HepG2 (cell line): Measurements from ENCODE around the gene SLC34A3. TPM values are rescaled to one million over a fixed set of nuclear protein-coding genes. Genes with fewer than 3 reads are reported as not detected.
A peak's percentile ranks its signal among the peaks of the same experiment; 100 is the strongest.

Source experiments
- BRCA1 ChIP-seq: sonication (generic); formaldehyde crosslinking; IDR thresholded peaks from 2 replicates; pipeline ENCODE4 v1.4.0; 2020; ENCODE audit warnings: missing genetic modification reagents
- FOXC1 ChIP-seq: sonication (generic); formaldehyde crosslinking; IDR thresholded peaks from 2 replicates; pipeline ENCODE4 v1.8.0; 2022; ENCODE audit warnings: mild to moderate bottlenecking, missing genetic modification reagents, borderline replicate concordance
- PAX8 ChIP-seq: sonication (generic); formaldehyde crosslinking; IDR thresholded peaks from 2 replicates; pipeline ENCODE4 v1.8.0; 2022; ENCODE audit warnings: mild to moderate bottlenecking, missing genetic modification reagents, borderline replicate concordance
- PRPF4 ChIP-seq: fragments of 200-400 bp; formaldehyde crosslinking; IDR thresholded peaks from 2 replicates; pipeline ENCODE4 v1.6.1; 2016; ENCODE audit warnings: low read length, low read depth; ENCODE audit not compliant: poor library complexity, severe bottlenecking
- RBM39 ChIP-seq: fragments of 200-400 bp; formaldehyde crosslinking; IDR thresholded peaks from one replicate; pipeline ENCODE4 v1.6.1; 2018; ENCODE audit warnings: antibody characterized with exemption, mild to moderate bottlenecking, low read depth, low read length; ENCODE audit not compliant: poor library complexity, severe bottlenecking
- SETDB1 ChIP-seq: sonication (generic); formaldehyde crosslinking; IDR thresholded peaks from 2 replicates; pipeline ENCODE4 v1.5.1; 2020; ENCODE audit warnings: missing genetic modification reagents, mild to moderate bottlenecking, borderline replicate concordance
- SOX6 ChIP-seq, 2 experiments: fragments of 450-650 bp in 1 of 2; sonication (generic) in 1 of 2; formaldehyde crosslinking in 1 of 2; IDR thresholded peaks; 2 replicates each; pipeline versions ENCODE4 v1.4.0 to v1.6.1; 2017 to 2020; ENCODE audit warnings: antibody characterized with exemption in 1 of 2, mild to moderate bottlenecking in 1 of 2, missing genetic modification reagents in 1 of 2
- STAG1 ChIP-seq: sonication (generic); formaldehyde crosslinking; IDR thresholded peaks from 2 replicates; pipeline ENCODE4 v1.4.0; 2020; ENCODE audit warnings: missing genetic modification reagents
- TCF7L2 ChIP-seq: IDR thresholded peaks from 2 replicates; pipeline ENCODE4 v1.6.1; 2011; ENCODE audit warnings: mild to moderate bottlenecking, low read depth, low read length, moderate library complexity
- ZNF432 ChIP-seq: sonication (generic); formaldehyde crosslinking; IDR thresholded peaks from 2 replicates; pipeline ENCODE4 v1.5.0; 2020; ENCODE audit warnings: missing genetic modification reagents, mild to moderate bottlenecking, borderline replicate concordance
- ZNF441 ChIP-seq: sonication (generic); formaldehyde crosslinking; IDR thresholded peaks from 2 replicates; pipeline ENCODE4 v1.7.0; 2021; ENCODE audit warnings: missing genetic modification reagents, borderline replicate concordance
- ZNF660 ChIP-seq: sonication (generic); formaldehyde crosslinking; IDR thresholded peaks from 2 replicates; pipeline ENCODE4 v1.5.1; 2020; ENCODE audit warnings: mild to moderate bottlenecking, low read depth, missing genetic modification reagents, borderline replicate concordance
- ZNF713 ChIP-seq: sonication (generic); formaldehyde crosslinking; IDR thresholded peaks from 2 replicates; pipeline ENCODE4 v1.4.0; 2020; ENCODE audit warnings: mild to moderate bottlenecking, missing genetic modification reagents
- polyA plus RNA-seq, 8 experiments: library from polyadenylated mRNA; depleted of rRNA in 3 of 8; stranded (reverse) in 7 of 8; unstranded in 1 of 8; fragments of >200 nt; fragmentation: Illumina TruSeq in 4 of 8; extraction: Trizol in 4 of 8; gene quantifications; 2 replicates each; pipeline versions ENCODE4 v1.2.1 to v1.2.3, GENCODE V29; 2011 to 2016; ENCODE audit warnings: low read depth in 4 of 8, missing spikeins in 1 of 8, mixed read lengths in 1 of 8; ENCODE audit not compliant: insufficient read depth in 1 of 8
- total RNA-seq, 5 experiments: library from RNA; depleted of rRNA; stranded (reverse); fragments of >200 nt; fragmentation: Illumina TruSeq; extraction: Trizol; gene quantifications; 2 replicates each; pipeline ENCODE4 v1.2.3, GENCODE V29; 2016; ENCODE audit warnings: low read depth in 1 of 5
- TF ChIP-seq, protein P1 (sequence below), 2 experiments: fragments of 450-650 bp in 1 of 2; sonication (generic) in 1 of 2; formaldehyde crosslinking in 1 of 2; IDR thresholded peaks; 2 replicates each; pipeline versions ENCODE4 v1.6.1 to v1.8.0; 2016 to 2022; ENCODE audit warnings: antibody characterized with exemption in 1 of 2, mild to moderate bottlenecking in 1 of 2, missing genetic modification reagents in 1 of 2
- TF ChIP-seq, protein P2 (sequence below): sonication (generic); formaldehyde crosslinking; IDR thresholded peaks from 2 replicates; pipeline ENCODE4 v1.9.0; 2021; ENCODE audit warnings: missing genetic modification reagents, borderline replicate concordance

SLC34A3 gene
- total and polyA plus RNA-seq, 2 of the 13 experiments (the other 11 are each of a cell fraction or from before 2014, with no cell fraction given): 0.07 to 1.0 TPM

DNA sequence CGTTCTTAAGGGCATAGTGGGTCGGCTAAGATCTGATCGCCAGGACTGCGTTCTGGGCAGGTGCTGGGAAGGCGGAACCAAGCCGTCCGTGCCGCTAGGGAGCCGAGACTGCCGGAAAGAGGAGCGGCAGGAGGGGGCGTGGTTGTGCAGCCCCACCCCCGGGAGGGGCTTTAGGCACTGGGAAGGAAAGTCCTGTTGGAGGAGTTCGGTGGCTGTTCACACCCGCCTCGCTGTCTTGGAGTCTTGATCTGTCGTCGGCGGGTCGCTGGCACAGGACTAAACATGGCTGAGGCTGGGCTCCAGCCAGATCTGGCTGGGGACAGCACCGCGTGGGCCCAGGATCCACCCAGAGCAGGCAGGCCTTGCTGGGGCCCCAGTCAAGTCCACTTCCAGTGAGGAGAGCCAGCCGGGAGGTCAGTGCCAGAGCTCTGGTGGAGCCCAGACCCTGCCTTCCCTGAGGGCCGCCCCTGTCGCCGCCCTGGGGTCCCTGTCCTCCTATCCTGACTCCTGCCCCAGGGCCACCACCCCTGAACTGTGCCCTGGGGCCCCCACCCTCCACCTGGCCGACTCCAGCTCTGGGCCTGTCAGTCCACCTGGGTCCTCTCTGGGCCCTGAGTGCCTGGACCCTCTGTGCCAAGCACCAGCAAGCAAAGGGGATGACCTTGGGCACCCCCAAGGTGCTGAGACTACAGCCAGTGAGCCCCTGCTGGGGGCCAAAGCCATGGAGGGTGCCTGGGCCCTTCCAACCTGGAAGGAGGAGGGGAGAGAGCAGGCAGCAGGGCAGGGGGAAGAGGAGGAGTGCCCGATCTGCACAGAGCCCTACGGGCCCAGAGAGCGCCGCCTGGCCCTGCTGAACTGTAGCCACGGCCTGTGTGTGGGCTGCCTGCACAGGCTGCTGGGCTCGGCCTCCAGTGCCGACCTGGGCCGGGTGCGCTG is 13.2 kb upstream of the SLC34A3 start (continued):
- TF ChIP-seq, protein P1, sequence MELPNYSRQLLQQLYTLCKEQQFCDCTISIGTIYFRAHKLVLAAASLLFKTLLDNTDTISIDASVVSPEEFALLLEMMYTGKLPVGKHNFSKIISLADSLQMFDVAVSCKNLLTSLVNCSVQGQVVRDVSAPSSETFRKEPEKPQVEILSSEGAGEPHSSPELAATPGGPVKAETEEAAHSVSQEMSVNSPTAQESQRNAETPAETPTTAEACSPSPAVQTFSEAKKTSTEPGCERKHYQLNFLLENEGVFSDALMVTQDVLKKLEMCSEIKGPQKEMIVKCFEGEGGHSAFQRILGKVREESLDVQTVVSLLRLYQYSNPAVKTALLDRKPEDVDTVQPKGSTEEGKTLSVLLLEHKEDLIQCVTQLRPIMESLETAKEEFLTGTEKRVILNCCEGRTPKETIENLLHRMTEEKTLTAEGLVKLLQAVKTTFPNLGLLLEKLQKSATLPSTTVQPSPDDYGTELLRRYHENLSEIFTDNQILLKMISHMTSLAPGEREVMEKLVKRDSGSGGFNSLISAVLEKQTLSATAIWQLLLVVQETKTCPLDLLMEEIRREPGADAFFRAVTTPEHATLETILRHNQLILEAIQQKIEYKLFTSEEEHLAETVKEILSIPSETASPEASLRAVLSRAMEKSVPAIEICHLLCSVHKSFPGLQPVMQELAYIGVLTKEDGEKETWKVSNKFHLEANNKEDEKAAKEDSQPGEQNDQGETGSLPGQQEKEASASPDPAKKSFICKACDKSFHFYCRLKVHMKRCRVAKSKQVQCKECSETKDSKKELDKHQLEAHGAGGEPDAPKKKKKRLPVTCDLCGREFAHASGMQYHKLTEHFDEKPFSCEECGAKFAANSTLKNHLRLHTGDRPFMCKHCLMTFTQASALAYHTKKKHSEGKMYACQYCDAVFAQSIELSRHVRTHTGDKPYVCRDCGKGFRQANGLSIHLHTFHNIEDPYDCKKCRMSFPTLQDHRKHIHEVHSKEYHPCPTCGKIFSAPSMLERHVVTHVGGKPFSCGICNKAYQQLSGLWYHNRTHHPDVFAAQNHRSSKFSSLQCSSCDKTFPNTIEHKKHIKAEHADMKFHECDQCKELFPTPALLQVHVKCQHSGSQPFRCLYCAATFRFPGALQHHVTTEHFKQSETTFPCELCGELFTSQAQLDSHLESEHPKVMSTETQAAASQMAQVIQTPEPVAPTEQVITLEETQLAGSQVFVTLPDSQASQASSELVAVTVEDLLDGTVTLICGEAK (IDR thresholded peaks at IDR 0.05): no peak
- TF ChIP-seq, protein P1 (CRISPR knock-in tag; IDR thresholded peaks at IDR 0.05): 0 out of 2 replicates have a peak, but pooled peaks have one; percentile 12
- no peak for TF ChIP-seq SOX6 (IDR thresholded peaks at IDR 0.05)
- peak; percentile 40; the same call in 1 of the 2 replicates for TF ChIP-seq SOX6 (CRISPR knock-in tag; IDR thresholded peaks at IDR 0.05)
- TF ChIP-seq PRPF4: no peak
- no peak for TF ChIP-seq ZNF432 (CRISPR knock-in tag)
- TF ChIP-seq STAG1: no peak
- no peak for TF ChIP-seq ZNF660
- 0 out of 2 replicates have a peak, but pooled peaks have one; percentile 79 for TF ChIP-seq ZNF713 (CRISPR knock-in tag)
- no peak for TF ChIP-seq RBM39
- TF ChIP-seq TCF7L2: no peak
- TF ChIP-seq BRCA1: no peak
- 0 out of 2 replicates have a peak, but pooled peaks have one; percentile 41 for TF ChIP-seq PAX8 (CRISPR knock-in tag)
- 0 out of 2 replicates have a peak, but pooled peaks have one; percentile 57 for TF ChIP-seq FOXC1 (CRISPR knock-in tag)
- TF ChIP-seq, protein P2, sequence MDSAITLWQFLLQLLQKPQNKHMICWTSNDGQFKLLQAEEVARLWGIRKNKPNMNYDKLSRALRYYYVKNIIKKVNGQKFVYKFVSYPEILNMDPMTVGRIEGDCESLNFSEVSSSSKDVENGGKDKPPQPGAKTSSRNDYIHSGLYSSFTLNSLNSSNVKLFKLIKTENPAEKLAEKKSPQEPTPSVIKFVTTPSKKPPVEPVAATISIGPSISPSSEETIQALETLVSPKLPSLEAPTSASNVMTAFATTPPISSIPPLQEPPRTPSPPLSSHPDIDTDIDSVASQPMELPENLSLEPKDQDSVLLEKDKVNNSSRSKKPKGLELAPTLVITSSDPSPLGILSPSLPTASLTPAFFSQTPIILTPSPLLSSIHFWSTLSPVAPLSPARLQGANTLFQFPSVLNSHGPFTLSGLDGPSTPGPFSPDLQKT (CRISPR knock-in tag): no peak
- no peak for TF ChIP-seq SETDB1 (CRISPR knock-in tag)
- no peak for TF ChIP-seq ZNF441 (CRISPR knock-in tag)
